SIG-M5 treated with dmso at 0.1 percent for 504 hours (cell line): ENCODE data around the gene FSHR.

Source experiments
- DNase-seq: peaks from one replicate; lab custom pipeline; 2025; ENCODE audit not compliant: unreplicated experiment; lab: John Stamatoyannopoulos, UW

The FSHR gene, protein sequence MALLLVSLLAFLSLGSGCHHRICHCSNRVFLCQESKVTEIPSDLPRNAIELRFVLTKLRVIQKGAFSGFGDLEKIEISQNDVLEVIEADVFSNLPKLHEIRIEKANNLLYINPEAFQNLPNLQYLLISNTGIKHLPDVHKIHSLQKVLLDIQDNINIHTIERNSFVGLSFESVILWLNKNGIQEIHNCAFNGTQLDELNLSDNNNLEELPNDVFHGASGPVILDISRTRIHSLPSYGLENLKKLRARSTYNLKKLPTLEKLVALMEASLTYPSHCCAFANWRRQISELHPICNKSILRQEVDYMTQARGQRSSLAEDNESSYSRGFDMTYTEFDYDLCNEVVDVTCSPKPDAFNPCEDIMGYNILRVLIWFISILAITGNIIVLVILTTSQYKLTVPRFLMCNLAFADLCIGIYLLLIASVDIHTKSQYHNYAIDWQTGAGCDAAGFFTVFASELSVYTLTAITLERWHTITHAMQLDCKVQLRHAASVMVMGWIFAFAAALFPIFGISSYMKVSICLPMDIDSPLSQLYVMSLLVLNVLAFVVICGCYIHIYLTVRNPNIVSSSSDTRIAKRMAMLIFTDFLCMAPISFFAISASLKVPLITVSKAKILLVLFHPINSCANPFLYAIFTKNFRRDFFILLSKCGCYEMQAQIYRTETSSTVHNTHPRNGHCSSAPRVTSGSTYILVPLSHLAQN

GRCh38 chr2:49154140-49154539 lies at the start of gene FSHR:
TSS of gene FSHR (minus strand) at chr2:49154515. CDS start at chr2:49154417, 98 bp downstream.
- no peak for DNase-seq

DNA sequence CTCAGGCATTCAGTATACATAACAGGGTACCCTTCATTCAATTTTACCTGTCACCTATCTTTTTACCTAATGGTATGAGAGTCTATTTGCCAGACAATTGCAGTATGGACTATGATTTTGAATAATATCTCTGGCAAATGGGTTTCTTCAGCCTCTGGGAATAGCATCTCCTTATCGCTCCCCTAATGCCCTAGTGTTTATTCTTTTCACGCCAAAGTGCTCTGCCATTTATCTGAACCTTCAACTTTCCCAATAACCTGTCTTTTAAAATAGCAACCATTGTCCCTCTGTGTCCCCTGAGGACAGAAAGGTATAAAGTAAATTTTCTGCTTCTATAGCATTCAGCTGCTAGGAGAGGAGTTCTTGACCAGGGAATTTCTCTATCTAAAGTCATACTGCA lies 45.0 kb upstream of the FSHR start:
- no peak for DNase-seq

- DNase-seq = no peak
These were observed 40.4 kb upstream of the FSHR start for GRCh38 chr2:49194701-49195100.

DNA sequence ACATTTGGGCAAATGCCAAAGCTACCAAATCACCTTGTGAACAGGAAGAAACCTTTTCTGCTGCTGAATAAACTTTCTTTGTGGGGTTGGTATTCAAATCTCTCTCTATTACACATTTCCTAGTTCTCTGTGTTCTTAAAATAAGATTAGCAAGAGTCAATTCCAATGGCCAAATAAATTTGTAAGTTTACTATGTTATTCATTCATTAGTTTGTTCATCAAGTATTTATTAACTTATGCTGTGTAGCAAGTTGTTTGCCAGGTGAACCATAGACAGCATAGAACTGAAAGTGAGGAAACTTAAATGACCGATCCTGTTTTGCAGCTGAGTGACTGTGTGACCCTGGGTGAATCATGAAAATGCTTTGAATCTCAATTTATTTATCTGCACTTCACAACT lies 37.7 kb upstream of the FSHR start:
- DNase-seq = no peak

DNA sequence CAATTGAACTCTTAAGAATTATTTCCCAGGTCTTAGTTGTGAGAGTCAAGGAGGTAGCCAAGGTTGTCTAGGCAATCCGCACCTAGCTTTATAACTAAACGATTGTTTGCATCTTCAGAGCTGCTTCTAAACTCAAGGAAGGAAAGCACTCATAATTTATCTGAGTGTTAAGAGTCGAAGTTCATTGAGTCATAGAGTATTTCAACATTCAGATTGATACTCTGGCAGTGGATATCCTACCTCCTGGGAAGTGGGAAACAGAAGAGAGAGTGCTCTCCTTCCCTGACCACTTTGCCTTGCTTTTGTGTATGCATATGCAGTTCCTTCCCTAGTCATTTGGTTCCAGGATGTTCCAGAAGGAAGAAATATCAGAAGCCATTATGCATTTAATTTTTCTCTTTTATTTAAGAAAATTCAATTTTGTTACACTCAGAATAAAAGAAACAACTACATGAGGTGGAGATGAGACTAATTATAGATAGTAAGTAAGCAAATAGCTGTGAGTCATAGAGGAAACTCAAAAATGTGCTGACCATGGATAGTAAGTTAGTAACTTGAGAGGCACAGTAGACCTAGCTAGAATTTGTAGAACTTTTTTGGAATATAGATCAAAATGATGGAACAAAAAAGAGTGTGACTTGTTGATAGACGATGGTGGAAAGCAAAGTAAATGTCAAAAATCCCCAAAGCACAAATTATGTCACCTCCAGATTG lies 35.4 kb upstream of the FSHR start:
- DNase-seq = no peak

DNA sequence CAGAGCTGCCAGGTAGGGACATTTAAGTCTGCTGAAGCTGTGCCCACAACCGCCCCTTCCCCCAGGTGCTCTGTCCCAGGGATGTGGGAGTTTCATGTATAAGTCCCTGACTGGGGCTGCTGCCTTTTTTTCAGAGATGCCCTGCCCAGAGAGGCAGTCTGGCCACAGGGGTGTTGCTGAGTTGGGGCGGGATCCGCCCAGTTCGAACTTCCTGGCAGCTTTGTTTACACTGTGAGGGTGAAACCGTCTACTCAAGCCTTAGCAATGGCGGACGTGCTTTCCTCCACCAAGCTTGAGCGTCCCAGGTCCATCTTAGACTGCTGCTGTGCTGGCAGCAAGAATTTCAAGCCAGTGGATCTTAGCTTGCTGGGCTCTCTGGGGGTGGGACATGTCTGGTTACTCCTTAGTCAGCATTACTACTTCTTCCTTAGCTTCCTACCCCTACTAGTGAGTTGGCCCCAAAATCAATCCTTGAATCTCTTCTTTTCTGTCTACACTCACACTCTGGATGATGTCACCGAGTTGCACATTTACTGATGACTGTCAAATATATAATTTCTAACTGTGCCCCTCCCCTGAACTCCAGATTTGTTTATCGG lies 31.8 kb upstream of the FSHR start:
- DNase-seq = no peak

- DNase-seq = no peak
These were observed 24.3 kb upstream of the FSHR start for GRCh38 chr2:49178656-49179055.

DNA sequence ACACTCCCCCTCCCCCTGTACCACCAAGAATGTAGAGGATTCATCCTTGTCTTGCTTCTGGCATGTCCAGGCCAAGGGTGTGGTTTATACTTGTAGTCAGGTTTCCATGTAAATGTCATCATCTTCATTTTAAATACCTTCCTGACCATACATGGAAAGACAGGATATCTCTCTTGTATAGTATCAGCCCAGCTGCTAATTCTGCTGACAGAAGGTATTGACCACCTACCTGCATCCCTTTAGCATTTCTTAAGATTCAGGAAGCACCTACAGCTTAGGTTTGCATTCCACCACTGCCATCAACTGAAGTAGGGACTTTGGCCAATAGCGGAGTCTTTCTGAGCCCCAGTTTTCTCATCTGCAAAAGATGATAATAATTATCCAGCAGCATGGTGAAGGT lies 22.9 kb upstream of the FSHR start:
- no peak for DNase-seq

GRCh38 chr2:49175831-49176230 lies 21.5 kb upstream of the FSHR start:
- no peak for DNase-seq

DNA sequence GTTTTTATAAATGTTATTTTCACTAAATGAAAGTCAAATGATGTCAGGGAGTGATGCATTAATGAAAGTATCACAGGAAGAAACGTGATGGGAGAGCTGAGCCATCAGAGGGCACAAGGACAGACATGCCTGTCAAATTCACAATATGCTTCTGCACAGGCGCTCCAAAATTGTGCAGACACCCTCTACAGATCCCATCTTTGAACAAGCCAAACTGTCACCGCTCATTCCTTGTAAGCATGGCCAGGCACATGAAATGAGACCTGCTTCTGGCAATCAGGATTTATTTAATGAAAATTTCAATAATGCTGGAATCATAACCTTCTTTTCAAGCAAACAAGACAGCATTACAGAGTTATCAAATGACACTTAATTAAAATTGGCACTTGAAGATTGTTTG lies 20.4 kb upstream of the FSHR start:
- no peak for DNase-seq

- DNase-seq = no peak
These were observed 12.8 kb upstream of the FSHR start for GRCh38 chr2:49167131-49167530.

DNA sequence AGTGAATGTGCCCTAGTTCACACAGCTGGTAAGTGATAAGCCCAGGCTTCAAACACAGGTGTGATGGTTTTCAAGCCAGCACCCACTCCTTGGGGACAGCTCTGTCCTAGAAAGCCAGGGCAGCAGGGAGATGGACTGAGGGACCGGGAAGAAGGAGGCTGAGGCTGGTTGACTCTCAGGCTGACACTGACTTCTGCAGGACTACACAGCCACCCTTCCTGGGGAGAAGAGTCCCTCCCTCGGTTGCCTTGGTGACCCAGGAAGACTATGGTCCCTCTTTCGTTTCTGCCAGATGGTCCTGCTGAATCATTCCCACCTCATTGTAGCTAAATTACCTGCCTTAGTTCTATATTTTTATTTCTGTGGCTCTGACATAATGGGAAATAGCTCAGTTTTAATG lies 11.3 kb upstream of the FSHR start:
- DNase-seq = no peak

- no peak for DNase-seq
These were observed 10.4 kb upstream of the FSHR start for GRCh38 chr2:49164729-49165128.

DNA sequence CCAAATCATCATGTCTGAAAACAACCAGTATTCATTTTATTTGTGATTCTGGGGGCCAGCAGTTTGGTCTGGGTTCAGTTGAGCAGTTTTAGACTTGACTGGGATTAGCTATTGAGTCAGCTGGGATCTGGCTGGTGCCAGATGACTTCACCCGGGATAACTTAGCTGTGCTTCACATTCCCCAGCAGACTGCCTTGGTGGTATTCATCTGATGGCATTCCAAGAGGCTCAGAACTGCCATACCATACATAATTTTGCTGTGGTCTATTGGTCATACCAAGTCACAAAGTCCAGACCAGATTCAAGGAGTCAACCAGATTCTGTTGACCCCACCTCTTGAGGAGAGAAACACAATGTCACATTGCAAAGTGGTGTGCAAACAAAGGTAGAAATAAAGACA lies 7.8 kb upstream of the FSHR start:
- no peak for DNase-seq

DNA sequence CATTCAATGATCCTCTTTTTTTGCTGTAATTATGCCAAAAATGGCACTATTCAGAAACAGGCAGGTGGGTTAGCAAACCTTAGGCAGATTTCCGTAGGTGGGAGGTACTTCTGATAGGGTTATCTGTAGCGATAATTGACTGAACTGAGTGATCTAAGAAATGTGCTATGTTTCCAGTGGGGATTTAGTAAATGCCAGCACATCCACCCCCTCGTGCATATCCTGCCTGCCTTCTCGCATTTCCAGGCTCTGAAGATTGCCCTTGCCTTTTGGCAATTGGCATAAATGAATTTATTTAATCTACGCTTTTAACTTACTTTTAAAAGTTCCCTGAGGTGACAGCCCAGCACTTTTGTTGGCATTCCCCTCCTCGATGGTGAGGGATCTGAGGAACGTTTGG lies 576 bp upstream of the FSHR start:
- no peak for DNase-seq

GRCh38 chr2:49153252-49153651 lies 1.1 kb downstream of the FSHR start:
- no peak for DNase-seq

GRCh38 chr2:49152824-49153223 lies 1.5 kb downstream of the FSHR start:
- DNase-seq = no peak

DNA sequence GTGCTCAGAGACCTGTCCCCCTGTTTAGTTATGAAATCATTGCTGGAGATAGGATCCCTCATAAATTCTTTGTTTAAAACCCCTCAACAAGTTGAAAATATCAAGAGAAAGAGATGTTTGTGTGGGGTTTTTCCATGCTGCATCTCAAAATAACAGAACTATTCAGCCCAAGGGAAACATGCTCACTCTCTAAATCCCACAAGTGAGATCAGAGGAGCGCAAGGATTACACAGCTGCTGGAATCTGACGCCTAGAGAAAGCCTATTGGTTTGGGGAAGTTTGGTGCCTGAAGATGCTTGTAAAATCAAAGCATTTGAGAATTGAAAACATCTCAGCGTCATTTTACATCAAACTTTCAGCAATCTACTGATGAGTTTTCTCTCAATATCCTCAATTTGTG lies 7.9 kb downstream of the FSHR start:
- no peak for DNase-seq

GRCh38 chr2:49131801-49132200 lies 22.5 kb downstream of the FSHR start:
- no peak for DNase-seq

DNA sequence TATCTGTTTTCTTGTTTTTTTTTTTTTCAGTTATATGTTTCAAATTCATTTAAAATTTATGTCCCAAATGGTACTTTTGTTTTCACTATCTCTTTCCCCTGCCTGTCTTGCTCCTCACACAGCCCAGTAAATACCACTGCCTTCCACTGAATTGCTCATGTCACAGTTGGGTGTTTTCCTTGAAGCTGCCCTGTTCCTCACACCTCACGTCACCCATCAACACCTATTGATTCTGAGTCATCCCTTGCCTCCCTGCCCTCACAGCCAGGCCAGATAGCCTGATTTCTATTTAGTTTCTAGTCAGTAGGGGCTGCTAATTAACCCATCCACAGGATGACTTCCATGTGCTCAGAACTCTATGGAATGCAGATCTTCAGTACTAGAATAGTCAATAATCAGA lies 25.3 kb downstream of the FSHR start:
- no peak for DNase-seq

- DNase-seq = no peak
These were observed 30.7 kb downstream of the FSHR start for GRCh38 chr2:49123600-49123999.

DNA sequence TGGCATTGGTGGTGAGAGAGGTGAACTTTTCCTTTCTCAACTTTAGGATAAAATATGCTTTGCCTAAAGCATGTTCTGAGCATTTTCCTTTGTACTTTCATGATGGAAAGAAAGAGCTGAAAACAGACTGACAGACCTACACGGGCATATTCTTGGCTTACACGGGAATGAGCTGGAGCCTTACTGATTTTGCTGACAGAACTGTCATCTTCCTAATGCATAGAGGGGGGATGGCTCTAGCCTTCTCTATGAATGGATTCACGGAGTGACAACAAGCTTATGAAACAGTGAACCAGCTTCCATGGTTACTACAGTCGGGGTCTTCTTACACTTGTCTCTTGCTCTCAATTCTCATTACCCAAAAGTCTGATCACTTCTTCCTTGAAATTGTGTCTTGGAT lies 32.2 kb downstream of the FSHR start:
- no peak for DNase-seq
